ENCODE results near the gene LRRC38. TPM values are rescaled to one million over a fixed set of nuclear protein-coding genes. Genes with fewer than 3 reads are reported as not detected.

Gene LRRC38
- total RNA-seq, 1 donor from 2014 or later: 0.33 TPM

DNA sequence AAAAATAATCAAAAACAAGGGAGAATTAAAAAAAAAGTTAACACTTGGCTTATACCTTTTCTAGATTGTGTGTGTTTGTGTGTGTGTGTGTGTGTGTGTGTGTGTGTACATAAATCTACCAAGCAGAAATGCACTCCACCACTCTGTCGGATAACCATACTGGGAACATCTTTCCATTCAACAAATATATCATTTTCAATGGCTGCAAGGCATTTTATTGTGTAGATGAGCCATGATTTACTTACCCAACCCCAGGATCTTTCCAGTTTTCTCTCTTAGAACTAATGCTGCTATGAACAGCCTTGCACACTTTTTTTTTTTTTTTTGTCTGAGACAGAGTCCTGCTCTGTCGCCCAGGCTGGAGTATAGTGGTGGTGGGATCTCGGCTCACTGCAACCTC, 25.8 kb downstream of the LRRC38 start:
- Histone ChIP-seq H3K27me3 (ENCODE audit: control insufficient read depth, insufficient read depth, low read length) (no peaks in the 10 kb centered on the region), H3K4me3 (ENCODE audit: low read depth, low read length) (no peak overlapping the region), H3K36me3 (ENCODE audit: control insufficient read depth, insufficient read depth, low read length) (no peaks in the 10 kb centered on the region)
- TF ChIP-seq CTCF (IDR thresholded peaks at IDR 0.05; ENCODE audit: insufficient read depth, low read length, poor library complexity, severe bottlenecking): no peak
- no peak for DNase-seq (ENCODE audit: low read depth)

GRCh38 chr1:13487143-13487868, 26.5 kb downstream of the LRRC38 start:
- no peak for TF ChIP-seq CTCF (IDR thresholded peaks at IDR 0.05; ENCODE audit: insufficient read depth, low read length, poor library complexity, severe bottlenecking)
- no peak for DNase-seq (ENCODE audit: low read depth)
- H3K36me3 ChIP-seq (ENCODE audit: control insufficient read depth, insufficient read depth, low read length): no peaks in the 10 kb centered on the region
- no peaks in the 10 kb centered on the region for H3K27me3 ChIP-seq (ENCODE audit: control insufficient read depth, insufficient read depth, low read length)
- no peak overlapping the region for H3K4me3 ChIP-seq (ENCODE audit: low read depth, low read length)

DNA sequence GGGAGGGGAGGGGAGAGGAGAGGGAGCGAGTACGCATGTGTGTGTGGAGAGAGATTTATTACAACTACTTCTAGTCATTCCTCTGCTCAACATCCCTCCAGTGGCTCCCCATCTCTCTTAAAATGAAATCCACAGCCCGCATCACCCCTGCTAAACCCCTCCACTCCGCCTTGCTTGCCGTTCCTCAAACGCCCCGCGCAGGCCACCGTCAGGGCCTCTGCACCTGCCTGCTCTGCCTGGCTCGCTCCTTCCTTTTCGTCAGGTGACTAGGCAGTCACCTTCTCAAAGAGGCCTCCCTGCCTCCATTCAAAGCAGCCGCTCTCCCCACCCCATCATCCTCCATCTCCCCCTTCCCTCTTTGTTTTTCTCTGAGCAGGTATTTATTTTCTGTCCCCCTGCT, 29.9 kb downstream of the LRRC38 start:
- no peak overlapping the region for H3K4me3 ChIP-seq (ENCODE audit: low read depth, low read length)
- no peaks in the 10 kb centered on the region for H3K27me3 ChIP-seq (ENCODE audit: control insufficient read depth, insufficient read depth, low read length)
- no peaks in the 10 kb centered on the region for H3K36me3 ChIP-seq (ENCODE audit: control insufficient read depth, insufficient read depth, low read length)
- no peak for DNase-seq (ENCODE audit: low read depth)
- TF ChIP-seq CTCF (IDR thresholded peaks at IDR 0.05; ENCODE audit: insufficient read depth, low read length, poor library complexity, severe bottlenecking): no peak

- Histone ChIP-seq H3K36me3 (ENCODE audit: control insufficient read depth, insufficient read depth, low read length) (no peaks in the 10 kb centered on the region), H3K27me3 (ENCODE audit: control insufficient read depth, insufficient read depth, low read length) (no peaks in the 10 kb centered on the region), H3K4me3 (ENCODE audit: low read depth, low read length) (no peak overlapping the region)
- no peak for DNase-seq (ENCODE audit: low read depth)
- no peak for TF ChIP-seq CTCF (IDR thresholded peaks at IDR 0.05; ENCODE audit: insufficient read depth, low read length, poor library complexity, severe bottlenecking)
Observed at GRCh38 chr1:13482600-13482999, 31.2 kb downstream of the LRRC38 start.

DNA sequence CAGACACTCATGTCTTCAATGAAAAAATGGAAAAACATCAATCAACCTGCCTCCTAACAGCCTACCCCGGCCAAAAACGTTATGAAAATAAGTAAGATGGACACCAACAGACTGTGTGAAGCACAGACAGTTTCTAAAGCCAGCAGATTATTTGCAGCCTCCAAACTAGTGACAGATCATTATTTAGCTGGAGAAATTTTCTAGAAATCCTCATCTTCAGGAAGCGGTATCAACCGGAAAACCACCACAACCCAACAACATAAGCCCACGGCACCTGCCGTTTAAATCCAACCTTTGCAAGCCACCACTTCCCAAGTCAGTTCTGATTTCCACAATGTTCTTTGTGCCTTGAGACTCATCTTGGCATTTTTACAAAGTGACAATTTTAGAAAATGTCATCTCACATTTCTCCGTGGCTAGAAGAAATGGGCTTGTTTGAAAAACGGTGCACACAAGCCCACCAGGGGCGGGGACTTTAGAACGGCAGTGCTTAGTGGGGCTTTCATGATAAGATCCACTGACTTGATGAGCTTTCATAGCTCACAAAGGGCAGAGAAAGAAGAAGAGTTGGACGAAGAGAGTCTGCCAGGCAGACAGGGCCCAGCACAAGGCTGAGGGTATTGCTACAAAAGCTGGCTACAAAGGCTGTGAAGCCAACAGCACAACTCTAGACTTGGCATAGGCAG, 34.5 kb downstream of the LRRC38 start:
- H3K4me3 ChIP-seq (ENCODE audit: low read depth, low read length): no peak overlapping the region
- no peak for TF ChIP-seq CTCF (IDR thresholded peaks at IDR 0.05; ENCODE audit: insufficient read depth, low read length, poor library complexity, severe bottlenecking)
- H3K27me3 ChIP-seq (ENCODE audit: control insufficient read depth, insufficient read depth, low read length): no peaks in the 10 kb centered on the region

More for the DNA sequence above, 34.5 kb downstream of the LRRC38 start:
- no peak for DNase-seq (ENCODE audit: low read depth)
- no peaks in the 10 kb centered on the region for H3K36me3 ChIP-seq (ENCODE audit: control insufficient read depth, insufficient read depth, low read length)

Measured in kidney epithelial cell (primary cell).